ENCODE measurements around the gene ZNF823. TPM values are rescaled to one million over a fixed set of nuclear protein-coding genes. Genes with fewer than 3 reads are reported as not detected.
A peak's percentile ranks its signal among the peaks of the same experiment; 100 is the strongest.

Gene ZNF823
- total RNA-seq, 4 donors from 2014 or later, result 6.7 to 11.4 (median 8.7) TPM

DNA sequence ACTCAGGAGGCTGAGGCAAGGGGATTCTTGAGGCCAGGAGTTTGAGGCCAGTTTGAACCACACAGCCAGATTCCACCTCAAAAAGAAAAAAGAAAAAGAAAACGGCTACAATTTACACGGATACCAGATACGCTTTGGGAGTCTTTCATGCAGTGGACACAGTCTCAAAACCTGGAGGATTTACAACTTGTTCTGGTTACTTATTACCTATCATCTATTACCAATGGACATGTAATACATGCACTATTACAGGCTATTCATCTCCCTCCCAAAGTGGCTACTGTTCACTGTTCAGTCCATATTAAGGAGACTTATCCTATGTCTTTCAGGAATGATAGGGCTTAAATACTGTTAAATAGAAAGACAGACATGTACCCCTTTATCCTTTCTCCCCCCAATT lies 33.3 kb downstream of the ZNF823 start:
- 83 to 92% methylated on average over 3 of the region's 3 CpGs for WGBS, 2 donors (ENCODE audit: low coverage in 1 of 2)
- Histone ChIP-seq H3K4me1 (no peaks in the 10 kb centered on the region), H3K27me3 (no peaks in the 10 kb centered on the region), H3K27ac (no peak overlapping the region), H3K9me3 (no peaks in the 10 kb centered on the region), H3K4me3 (no peak overlapping the region), H3K36me3 (no peaks in the 10 kb centered on the region)
- no peak for ATAC-seq
- TF ChIP-seq POLR2A (IDR thresholded peaks at IDR 0.05) (no peak), EP300 (IDR thresholded peaks at IDR 0.05) (no peak)

- no peaks in the 10 kb centered on the region for H3K4me1 ChIP-seq
- no peak for ATAC-seq
- WGBS, 2 donors (ENCODE audit: low coverage in 1 of 2), result 43 to 53% methylated on average over 2 of the region's 2 CpGs
- no peaks in the 10 kb centered on the region for H3K36me3 ChIP-seq
- H3K27me3 ChIP-seq, result no peaks in the 10 kb centered on the region
- no peak overlapping the region for H3K4me3 ChIP-seq
- no peak overlapping the region for H3K27ac ChIP-seq
- TF ChIP-seq, protein P1, sequence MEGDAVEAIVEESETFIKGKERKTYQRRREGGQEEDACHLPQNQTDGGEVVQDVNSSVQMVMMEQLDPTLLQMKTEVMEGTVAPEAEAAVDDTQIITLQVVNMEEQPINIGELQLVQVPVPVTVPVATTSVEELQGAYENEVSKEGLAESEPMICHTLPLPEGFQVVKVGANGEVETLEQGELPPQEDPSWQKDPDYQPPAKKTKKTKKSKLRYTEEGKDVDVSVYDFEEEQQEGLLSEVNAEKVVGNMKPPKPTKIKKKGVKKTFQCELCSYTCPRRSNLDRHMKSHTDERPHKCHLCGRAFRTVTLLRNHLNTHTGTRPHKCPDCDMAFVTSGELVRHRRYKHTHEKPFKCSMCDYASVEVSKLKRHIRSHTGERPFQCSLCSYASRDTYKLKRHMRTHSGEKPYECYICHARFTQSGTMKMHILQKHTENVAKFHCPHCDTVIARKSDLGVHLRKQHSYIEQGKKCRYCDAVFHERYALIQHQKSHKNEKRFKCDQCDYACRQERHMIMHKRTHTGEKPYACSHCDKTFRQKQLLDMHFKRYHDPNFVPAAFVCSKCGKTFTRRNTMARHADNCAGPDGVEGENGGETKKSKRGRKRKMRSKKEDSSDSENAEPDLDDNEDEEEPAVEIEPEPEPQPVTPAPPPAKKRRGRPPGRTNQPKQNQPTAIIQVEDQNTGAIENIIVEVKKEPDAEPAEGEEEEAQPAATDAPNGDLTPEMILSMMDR (IDR thresholded peaks at IDR 0.05), result no peak
- TF ChIP-seq POLR2A (IDR thresholded peaks at IDR 0.05) (no peak), POLR2AphosphoS5 (IDR thresholded peaks at IDR 0.05) (no peak), EP300 (IDR thresholded peaks at IDR 0.05) (no peak)
- H3K9me3 ChIP-seq, result no peaks in the 10 kb centered on the region
These were observed 34.1 kb downstream of the ZNF823 start for GRCh38 chr19:11704626-11705025.

GRCh38 chr19:11699931-11700794 lies 38.6 kb downstream of the ZNF823 start:
- TF ChIP-seq POLR2A (IDR thresholded peaks at IDR 0.05) (no peak), EP300 (IDR thresholded peaks at IDR 0.05) (no peak), POLR2AphosphoS5 (IDR thresholded peaks at IDR 0.05) (no peak)
- TF ChIP-seq, protein P1 (IDR thresholded peaks at IDR 0.05), result peak; percentile 54 to 72 (median 68)
- no peak for ATAC-seq
- Histone ChIP-seq H3K4me1 (peaks cover 0 to 3% (median 0%) of the 10 kb centered on the region in 3 donors), H3K36me3 (no peaks in the 10 kb centered on the region), H3K9me3 (no peaks in the 10 kb centered on the region), H3K27me3 (no peaks in the 10 kb centered on the region), H3K27ac (no peak overlapping the region), H3K4me3 (no peak overlapping the region)
- WGBS, 2 donors (ENCODE audit: low coverage in 1 of 2), result 61 to 83% methylated on average over 4 to 5 of the region's 6 CpGs

- Histone ChIP-seq H3K4me1 (peaks cover 0 to 18% (median 0%) of the 10 kb centered on the region in 3 donors), H3K9me3 (no peaks in the 10 kb centered on the region), H3K36me3 (no peaks in the 10 kb centered on the region), H3K4me3 (no peak overlapping the region), H3K27ac (no peak overlapping the region), H3K27me3 (no peaks in the 10 kb centered on the region)
- ATAC-seq, result no peak
- WGBS, 2 donors (ENCODE audit: low coverage in 1 of 2), result 100% methylated on average over 2 of the region's 6 CpGs; no CpG with 5 or more reads in 1 of the 2 donors
- TF ChIP-seq EP300 (IDR thresholded peaks at IDR 0.05), result no peak
- TF ChIP-seq, protein P1 (IDR thresholded peaks at IDR 0.05), result no peak
- no peak for TF ChIP-seq POLR2A (IDR thresholded peaks at IDR 0.05)
- no peak for TF ChIP-seq POLR2AphosphoS5 (IDR thresholded peaks at IDR 0.05)
These were observed 40.5 kb downstream of the ZNF823 start for GRCh38 chr19:11698231-11698630.

DNA sequence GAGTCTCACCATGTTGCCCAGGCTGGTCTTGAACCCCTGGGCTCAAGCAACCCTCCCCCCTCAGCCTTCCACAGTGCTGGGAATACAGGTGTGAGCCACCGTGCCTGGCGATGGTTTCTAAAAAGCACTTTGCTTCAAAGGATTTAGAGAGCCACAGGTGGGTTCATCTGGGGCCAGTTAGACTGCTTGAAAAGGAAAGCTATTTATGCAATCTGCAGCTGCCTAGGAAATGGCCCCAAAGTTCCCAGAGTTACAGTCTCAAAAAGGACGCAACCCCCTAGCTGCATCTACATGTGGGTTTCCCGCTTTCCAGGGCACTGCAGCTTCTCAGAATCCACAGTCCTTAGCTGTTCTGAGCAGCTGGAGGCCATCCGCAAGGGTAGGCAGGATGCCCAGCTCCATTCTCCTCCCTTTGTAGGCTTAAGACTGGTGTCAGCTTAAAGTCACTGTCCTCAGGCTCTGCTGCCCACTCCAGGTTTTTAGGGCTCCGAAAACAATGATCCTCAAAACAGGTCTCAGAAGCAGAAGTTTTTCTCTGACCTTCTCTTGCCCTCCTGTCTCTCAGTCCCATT lies 41.4 kb downstream of the ZNF823 start:
- Histone ChIP-seq H3K4me3 (no peak overlapping the region), H3K27ac (no peak overlapping the region), H3K36me3 (no peaks in the 10 kb centered on the region), H3K9me3 (no peaks in the 10 kb centered on the region), H3K27me3 (no peaks in the 10 kb centered on the region), H3K4me1 (peaks cover 0 to 18% (median 0%) of the 10 kb centered on the region in 3 donors)
- ATAC-seq, result no peak
- TF ChIP-seq, protein P1 (IDR thresholded peaks at IDR 0.05), result no peak
- TF ChIP-seq POLR2A (IDR thresholded peaks at IDR 0.05) (no peak), POLR2AphosphoS5 (IDR thresholded peaks at IDR 0.05) (no peak), EP300 (IDR thresholded peaks at IDR 0.05) (no peak)
- WGBS, 2 donors (ENCODE audit: low coverage in 1 of 2), result 80% methylated on average over 1 of the region's 6 CpGs; no CpG with 5 or more reads in 1 of the 2 donors

All from gastroesophageal sphincter (tissue), 4 donors.